Endodermal cell (in vitro differentiated cells): ENCODE data around the gene CR1. TPM values are rescaled to one million over a fixed set of nuclear protein-coding genes. Genes with fewer than 3 reads are reported as not detected.

Experiments used
- DNase-seq: peaks from one replicate; pipeline ENCODE4 v3.0.0-alpha.2; 2017
- H3K27ac ChIP-seq: 2 replicates; pipeline ENCODE4 v1.5.1; 2013; ENCODE audit warnings: mild to moderate bottlenecking, low read depth, low read length, moderate library complexity
- H3K27me3 ChIP-seq: 2 replicates; pipeline ENCODE4 v1.6.1; 2013; ENCODE audit warnings: mild to moderate bottlenecking, low read length, moderate library complexity; ENCODE audit not compliant: insufficient read depth, control insufficient read depth, poor library complexity, severe bottlenecking
- H3K36me3 ChIP-seq: 2 replicates; pipeline ENCODE4 v1.7.0; 2013; ENCODE audit warnings: mild to moderate bottlenecking, low read length, moderate library complexity; ENCODE audit not compliant: control insufficient read depth, insufficient read depth
- H3K4me1 ChIP-seq: one replicate; pipeline ENCODE4 v1.7.0; 2013; ENCODE audit warnings: low read length; ENCODE audit not compliant: control insufficient read depth, insufficient read depth
- H3K4me3 ChIP-seq: 2 replicates; pipeline ENCODE4 v1.5.1; 2013; ENCODE audit warnings: mild to moderate bottlenecking, low read length, moderate library complexity
- H3K9ac ChIP-seq: 2 replicates; pipeline ENCODE4 v1.6.1; 2013; ENCODE audit warnings: mild to moderate bottlenecking, low read length, moderate library complexity; ENCODE audit not compliant: poor library complexity, severe bottlenecking; ENCODE audit errors: extremely low read depth
- H3K9me3 ChIP-seq: 2 replicates; pipeline ENCODE4 v1.6.1; 2013; ENCODE audit warnings: mild to moderate bottlenecking, low read length, moderate library complexity; ENCODE audit not compliant: control insufficient read depth
- H3K27ac Mint-ChIP-seq: 2 replicates; pipeline ENCODE4 v1.8.0; 2020; ENCODE audit warnings: mixed read lengths
- H3K27me3 Mint-ChIP-seq: 2 replicates; pipeline ENCODE4 v1.8.0; 2021; ENCODE audit warnings: mild to moderate bottlenecking, mixed read lengths; ENCODE audit not compliant: insufficient read depth
- H3K36me3 Mint-ChIP-seq: 2 replicates; pipeline ENCODE4 v1.8.0; 2020; ENCODE audit warnings: low read depth, mixed read lengths
- H3K4me1 Mint-ChIP-seq: 2 replicates; pipeline ENCODE4 v1.8.0; 2020; ENCODE audit warnings: mixed read lengths
- H3K4me3 Mint-ChIP-seq: 2 replicates; pipeline ENCODE4 v1.8.0; 2020; ENCODE audit warnings: mild to moderate bottlenecking, moderate library complexity, mixed read lengths
- H3K9me3 Mint-ChIP-seq: 2 replicates; pipeline ENCODE4 v1.8.0; 2020; ENCODE audit warnings: mild to moderate bottlenecking, mixed read lengths
- WGBS, 2 experiments: methylation state at CpG; one replicate each; pipeline versions ENCODE4 v1.1.5 to v1.1.7; 2013; ENCODE audit warnings: missing lambda C conversion rate in 2 of 2, mixed read lengths in 1 of 2; ENCODE audit not compliant: insufficient coverage in 1 of 2, insufficient read length in 1 of 2; 5-methylcytosine and 5-hydroxymethylcytosine counted together
- long read RNA-seq, 4 experiments: library from polyadenylated mRNA in 2 of 4; library from RNA in 1 of 4; library from capped mRNA in 1 of 4; stranded (forward) in 3 of 4; unstranded in 1 of 4; transcript quantifications; one replicate each; pipeline ENCODE4 v2.0.0, GENCODE V29; 2020 to 2021; ENCODE audit warnings: inconsistent platforms in 1 of 4
- polyA plus RNA-seq, 2 experiments: library from polyadenylated mRNA; stranded (reverse); fragments of 50-300 nt; gene quantifications; one replicate each; pipeline ENCODE4 v1.2.3, GENCODE V29; 2013
- total RNA-seq, 2 donors: library from RNA; stranded (reverse); fragmentation: NEBNext Ultra II Directional in 1 of 2; extraction: Animal tissue kit (Norgen Biotek cat#: 25700) in 1 of 2; gene quantifications; 2 replicates in 1 of 2; 3 replicates in 1 of 2; pipeline ENCODE4 v1.2.1, GENCODE V29; 2021
- TF ChIP-seq, protein P1 (sequence below): fragments of 200-600 bp; sonication (generic); conservative IDR thresholded peaks from 2 replicates; pipeline ENCODE4 v1.5.0; 2021; ENCODE audit warnings: antibody characterized with exemption, mild to moderate bottlenecking

Gene CR1
- total RNA-seq, result under 1 TPM in 1 of 2 donors, not detected in 1; 0.07 TPM
- polyA plus RNA-seq (2013, experiment 1 of 2), result 0.18 TPM
- 0.25 TPM for polyA plus RNA-seq (2013, experiment 2 of 2)
- long read RNA-seq, experiment 1, result 0 reads
- long read RNA-seq, experiment 2, result 0 reads
- long read RNA-seq, experiment 3, result 0 reads
- long read RNA-seq, experiment 4, result 0 reads

DNA sequence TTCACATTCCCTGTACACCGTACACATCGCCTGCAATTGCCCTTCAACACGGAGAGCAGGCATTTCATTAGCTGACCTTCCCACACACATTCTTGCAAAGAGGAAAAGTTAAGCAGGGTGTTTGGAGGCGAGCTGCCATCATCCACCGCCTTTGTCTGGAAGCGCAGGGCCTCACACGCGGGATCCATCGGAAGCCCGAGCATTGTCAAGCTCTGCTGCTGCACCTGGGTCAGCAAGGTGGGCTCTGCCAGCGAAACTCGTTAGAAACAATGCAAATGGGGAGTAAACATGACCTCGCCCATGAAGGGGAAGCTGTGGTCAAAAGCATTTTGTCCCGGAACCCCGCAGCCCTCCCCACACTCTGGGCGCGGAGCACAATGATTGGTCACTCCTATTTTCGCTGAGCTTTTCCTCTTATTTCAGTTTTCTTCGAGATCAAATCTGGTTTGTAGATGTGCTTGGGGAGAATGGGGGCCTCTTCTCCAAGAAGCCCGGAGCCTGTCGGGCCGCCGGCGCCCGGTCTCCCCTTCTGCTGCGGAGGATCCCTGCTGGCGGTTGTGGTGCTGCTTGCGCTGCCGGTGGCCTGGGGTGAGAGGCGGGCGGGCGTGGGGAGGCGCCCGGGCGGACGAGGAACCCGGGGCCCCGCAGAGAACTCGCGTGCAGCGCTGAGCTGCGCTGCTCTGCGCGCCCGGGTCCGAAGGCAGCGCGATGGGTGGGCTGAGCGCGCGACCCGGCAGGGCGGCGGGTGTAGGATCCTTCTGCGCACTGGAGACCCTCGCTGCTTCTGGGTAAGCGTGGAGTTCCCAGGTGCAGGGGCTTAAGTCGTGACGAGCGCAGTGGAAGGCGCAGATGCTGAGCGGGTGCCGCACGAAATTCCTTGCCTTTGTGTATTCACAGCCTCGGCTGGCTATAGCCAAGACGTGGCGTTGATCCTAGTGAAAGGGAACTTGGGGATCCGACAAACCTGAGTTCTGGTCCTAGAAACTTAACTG is at the start of gene CR1:
CR1 (plus strand) TSS at position 357 of the 992 bp plus-strand sequence; CDS start at position 468, 111 bp downstream.
- H3K27me3 ChIP-seq, result peaks cover 69% of the 10 kb centered on the region

DNA sequence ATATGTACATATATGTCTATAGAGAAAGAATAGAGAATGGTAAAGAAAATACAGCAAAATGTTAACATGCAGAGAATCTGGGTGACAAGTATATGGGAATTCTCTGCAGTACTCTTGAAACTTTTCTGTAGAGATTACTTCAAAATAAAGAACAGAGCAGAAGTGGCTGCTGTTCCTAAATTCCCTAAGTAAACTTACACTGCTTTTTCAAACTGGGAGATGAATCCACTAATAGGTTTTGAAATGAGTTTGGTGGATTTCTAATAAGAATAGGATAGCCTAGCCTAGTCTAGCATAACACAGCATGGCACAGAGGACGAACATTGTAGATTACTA is 42.3 kb upstream of the CR1 start:
- Histone ChIP-seq H3K9me3 (no peaks in the 10 kb centered on the region), H3K36me3 (no peaks in the 10 kb centered on the region), H3K27ac (no peak overlapping the region), H3K27me3 (peaks cover 96% of the 10 kb centered on the region), H3K4me1 (no peaks in the 10 kb centered on the region), H3K9ac (no peak overlapping the region), H3K4me3 (peak overlapping the region; percentile 76)
- H3K4me3 Mint-ChIP-seq, result peak overlapping the region; percentile 53
- TF ChIP-seq, protein P1, sequence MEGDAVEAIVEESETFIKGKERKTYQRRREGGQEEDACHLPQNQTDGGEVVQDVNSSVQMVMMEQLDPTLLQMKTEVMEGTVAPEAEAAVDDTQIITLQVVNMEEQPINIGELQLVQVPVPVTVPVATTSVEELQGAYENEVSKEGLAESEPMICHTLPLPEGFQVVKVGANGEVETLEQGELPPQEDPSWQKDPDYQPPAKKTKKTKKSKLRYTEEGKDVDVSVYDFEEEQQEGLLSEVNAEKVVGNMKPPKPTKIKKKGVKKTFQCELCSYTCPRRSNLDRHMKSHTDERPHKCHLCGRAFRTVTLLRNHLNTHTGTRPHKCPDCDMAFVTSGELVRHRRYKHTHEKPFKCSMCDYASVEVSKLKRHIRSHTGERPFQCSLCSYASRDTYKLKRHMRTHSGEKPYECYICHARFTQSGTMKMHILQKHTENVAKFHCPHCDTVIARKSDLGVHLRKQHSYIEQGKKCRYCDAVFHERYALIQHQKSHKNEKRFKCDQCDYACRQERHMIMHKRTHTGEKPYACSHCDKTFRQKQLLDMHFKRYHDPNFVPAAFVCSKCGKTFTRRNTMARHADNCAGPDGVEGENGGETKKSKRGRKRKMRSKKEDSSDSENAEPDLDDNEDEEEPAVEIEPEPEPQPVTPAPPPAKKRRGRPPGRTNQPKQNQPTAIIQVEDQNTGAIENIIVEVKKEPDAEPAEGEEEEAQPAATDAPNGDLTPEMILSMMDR, result no peak
- DNase-seq, result no peak
- no peaks in the 10 kb centered on the region for H3K4me1 Mint-ChIP-seq
- WGBS, 2 experiments, result 26 to 57% methylated on average over 1 of the region's 1 CpG
- H3K9me3 Mint-ChIP-seq, result no peaks in the 10 kb centered on the region
- H3K27ac Mint-ChIP-seq, result no peak overlapping the region
- no peaks in the 10 kb centered on the region for H3K36me3 Mint-ChIP-seq
- peaks cover 40% of the 10 kb centered on the region for H3K27me3 Mint-ChIP-seq

More for the DNA sequence above, at the start of gene CR1:
- Mint-ChIP-seq H3K27me3 (peaks cover 31% of the 10 kb centered on the region), H3K4me3 (peak within 1 kb of the TSS; percentile 60), H3K27ac (peak within 1 kb of the TSS; percentile 3), H3K4me1 (peaks cover 9% of the 10 kb centered on the region), H3K9me3 (no peaks in the 10 kb centered on the region), H3K36me3 (no peaks in the 10 kb centered on the region)
- H3K27ac ChIP-seq, result no peak within 1 kb of the TSS
- DNase-seq, result peak; percentile 71
- TF ChIP-seq, protein P1, result no peak
- no peaks in the 10 kb centered on the region for H3K36me3 ChIP-seq
- no peaks in the 10 kb centered on the region for H3K9me3 ChIP-seq
- H3K4me1 ChIP-seq, result no peaks in the 10 kb centered on the region
- WGBS, 2 experiments, result 4 to 13% methylated on average over 14 to 68 of the region's 68 CpGs
- H3K9ac ChIP-seq, result peak within 1 kb of the TSS; percentile 49
- H3K4me3 ChIP-seq, result peak within 1 kb of the TSS; percentile 81

GRCh38 chr1:207454046-207454964 is 41.7 kb upstream of the CR1 start, which contains the start of gene CR2:
CR2 (plus strand) TSS chr1:207454328; CDS start chr1:207454419, 91 bp downstream.
- Mint-ChIP-seq H3K27me3 (peaks cover 37% of the 10 kb centered on the region), H3K9me3 (no peaks in the 10 kb centered on the region), H3K27ac (no peak within 1 kb of the TSS), H3K4me1 (no peaks in the 10 kb centered on the region), H3K4me3 (peak within 1 kb of the TSS; percentile 53), H3K36me3 (no peaks in the 10 kb centered on the region)
- H3K27ac ChIP-seq, result no peak within 1 kb of the TSS
- no peaks in the 10 kb centered on the region for H3K9me3 ChIP-seq
- peak within 1 kb of the TSS; percentile 76 for H3K4me3 ChIP-seq
- H3K36me3 ChIP-seq, result no peaks in the 10 kb centered on the region
- 0 to 2% methylated on average over 9 to 75 of the region's 75 CpGs for WGBS, 2 experiments
- no peaks in the 10 kb centered on the region for H3K4me1 ChIP-seq
- TF ChIP-seq, protein P1, result peak; percentile 78
- H3K27me3 ChIP-seq, result peaks cover 98% of the 10 kb centered on the region
- DNase-seq, result peak; percentile 92
- no peak within 1 kb of the TSS for H3K9ac ChIP-seq
